Caco-2 (cell line): Measurements from ENCODE around the gene GJC1. TPM values are rescaled to one million over a fixed set of nuclear protein-coding genes. Genes with fewer than 3 reads are reported as not detected.

Experiments
- BruUV-seq: library from RNA; stranded (reverse); fragments of 400-500 nt; replicated peaks from 2 replicates; lab custom pipeline; 2021; lab: Mats Ljungman, UMichigan
- CTCF ChIA-PET: fragments of 300-600 bp; sonication (Branson Sonifier 250); formaldehyde crosslinking; loops from one replicate; lab custom pipeline; 2022; ENCODE audit warnings: antibody characterized with exemption; lab: Charles Lee
- POLR2A ChIA-PET: fragments of 300-600 bp; sonication (Branson Sonifier 250); formaldehyde crosslinking; loops from one replicate; lab custom pipeline; 2022; ENCODE audit warnings: antibody characterized with exemption; lab: Charles Lee
- DNase-seq, 2 experiments: peaks; one replicate each; pipeline versions ENCODE4 v3.0.0 to v3.0.0-alpha.2; 2020 to 2022
- H3K27me3 ChIP-seq: replicated peaks from 2 replicates; pipeline ENCODE4 v1.6.0; 2011; ENCODE audit warnings: low read length; ENCODE audit not compliant: control insufficient read depth, insufficient read depth
- H3K36me3 ChIP-seq: 2 replicates; pipeline ENCODE4 v1.5.1; 2011; ENCODE audit warnings: low read length; ENCODE audit not compliant: control insufficient read depth, insufficient read depth
- H3K4me1 ChIP-seq: fragments of 250-450 bp; sonication (Bioruptor Pico); 2 replicates; pipeline ENCODE4 v1.5.1; 2020; ENCODE audit warnings: mild to moderate bottlenecking
- H3K4me3 ChIP-seq: 2 replicates; pipeline ENCODE4 v1.5.1; 2011; ENCODE audit warnings: low read depth, mild to moderate bottlenecking, control low read depth, low read length
- H3K9me3 ChIP-seq: fragments of 250-450 bp; sonication (Bioruptor Pico); 2 replicates; pipeline ENCODE4 v1.5.1; 2020; ENCODE audit warnings: mild to moderate bottlenecking, moderate library complexity
- H3K27ac Mint-ChIP-seq: one replicate; pipeline ENCODE4 v1.8.0; 2022; ENCODE audit warnings: mixed read lengths; ENCODE audit not compliant: unreplicated experiment
- H3K27me3 Mint-ChIP-seq: one replicate; pipeline ENCODE4 v1.8.0; 2022; ENCODE audit warnings: mixed read lengths; ENCODE audit not compliant: insufficient read depth, unreplicated experiment
- H3K36me3 Mint-ChIP-seq: one replicate; pipeline ENCODE4 v1.8.0; 2022; ENCODE audit warnings: mild to moderate bottlenecking, mixed read lengths; ENCODE audit not compliant: insufficient read depth, unreplicated experiment
- H3K4me1 Mint-ChIP-seq: one replicate; pipeline ENCODE4 v1.8.0; 2022; ENCODE audit warnings: low read depth, mixed read lengths; ENCODE audit not compliant: unreplicated experiment
- H3K4me3 Mint-ChIP-seq: one replicate; pipeline ENCODE4 v1.8.0; 2022; ENCODE audit warnings: mild to moderate bottlenecking, moderate library complexity, mixed read lengths; ENCODE audit not compliant: unreplicated experiment
- H3K9me3 Mint-ChIP-seq: one replicate; pipeline ENCODE4 v1.8.0; 2022; ENCODE audit warnings: mixed read lengths; ENCODE audit not compliant: unreplicated experiment
- intact Hi-C: fragments of 100-400 bp; cut with micrococcal nuclease; formaldehyde crosslinking; loops from one replicate; pipeline ENCODE4 v1.10.0; 2022; ENCODE audit not compliant: unreplicated experiment
- total RNA-seq: library from RNA; stranded (reverse); gene quantifications from 2 replicates; pipeline ENCODE4 v1.2.3, GENCODE V29; 2022
- TF ChIP-seq, protein P1 (sequence below), 2 experiments: fragments of 200-600 bp in 1 of 2; IDR thresholded peaks; 1 replicate in 1 of 2; 2 replicates in 1 of 2; pipeline versions ENCODE4 v1.5.1 to v1.8.0; 2011 to 2022; ENCODE audit warnings: antibody characterized with exemption in 1 of 2, control low read depth in 1 of 2, inconsistent platforms in 1 of 2, low read depth in 1 of 2, low read length in 1 of 2, mild to moderate bottlenecking in 1 of 2, moderate library complexity in 1 of 2; ENCODE audit not compliant: insufficient read depth in 1 of 2, severe bottlenecking in 1 of 2, unreplicated experiment in 1 of 2

GJC1 gene
- total RNA-seq, 1 experiment from 2014 or later, result 33.5 TPM

DNA sequence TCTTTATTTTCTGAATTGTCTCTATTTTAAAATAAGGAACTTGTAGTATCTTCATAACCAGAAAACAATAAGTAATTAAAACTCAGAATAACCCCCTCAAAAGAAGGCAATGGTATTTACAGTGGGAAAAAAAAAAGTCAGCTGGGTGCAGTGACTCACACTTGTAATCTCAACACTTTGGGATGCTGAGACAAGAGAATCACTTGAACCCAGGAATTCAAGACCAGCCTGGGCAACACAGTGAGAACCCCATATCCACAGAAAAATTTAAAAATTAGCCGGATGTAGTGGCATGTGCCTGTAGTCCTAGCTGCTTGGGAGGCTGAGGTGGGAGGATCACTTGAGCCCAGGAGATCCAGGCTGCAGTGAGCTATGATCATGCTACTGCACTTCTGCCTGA is 37.8 kb downstream of the GJC1 start:
- Mint-ChIP-seq H3K4me3 (no peak overlapping the region), H3K27me3 (peaks cover 5% of the 10 kb centered on the region), H3K4me1 (no peaks in the 10 kb centered on the region), H3K36me3 (no peaks in the 10 kb centered on the region), H3K27ac (no peak overlapping the region), H3K9me3 (no peaks in the 10 kb centered on the region)
- TF ChIP-seq, protein P1, sequence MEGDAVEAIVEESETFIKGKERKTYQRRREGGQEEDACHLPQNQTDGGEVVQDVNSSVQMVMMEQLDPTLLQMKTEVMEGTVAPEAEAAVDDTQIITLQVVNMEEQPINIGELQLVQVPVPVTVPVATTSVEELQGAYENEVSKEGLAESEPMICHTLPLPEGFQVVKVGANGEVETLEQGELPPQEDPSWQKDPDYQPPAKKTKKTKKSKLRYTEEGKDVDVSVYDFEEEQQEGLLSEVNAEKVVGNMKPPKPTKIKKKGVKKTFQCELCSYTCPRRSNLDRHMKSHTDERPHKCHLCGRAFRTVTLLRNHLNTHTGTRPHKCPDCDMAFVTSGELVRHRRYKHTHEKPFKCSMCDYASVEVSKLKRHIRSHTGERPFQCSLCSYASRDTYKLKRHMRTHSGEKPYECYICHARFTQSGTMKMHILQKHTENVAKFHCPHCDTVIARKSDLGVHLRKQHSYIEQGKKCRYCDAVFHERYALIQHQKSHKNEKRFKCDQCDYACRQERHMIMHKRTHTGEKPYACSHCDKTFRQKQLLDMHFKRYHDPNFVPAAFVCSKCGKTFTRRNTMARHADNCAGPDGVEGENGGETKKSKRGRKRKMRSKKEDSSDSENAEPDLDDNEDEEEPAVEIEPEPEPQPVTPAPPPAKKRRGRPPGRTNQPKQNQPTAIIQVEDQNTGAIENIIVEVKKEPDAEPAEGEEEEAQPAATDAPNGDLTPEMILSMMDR (IDR thresholded peaks at IDR 0.05; ENCODE audit: insufficient read depth in 1 of 2, low read depth in 1 of 2, low read length in 1 of 2, severe bottlenecking in 1 of 2, unreplicated experiment in 1 of 2), result no peak
- no peaks in the 10 kb centered on the region for H3K36me3 ChIP-seq
- no peaks in the 10 kb centered on the region for H3K27me3 ChIP-seq
- BruUV-seq, result no TSS peak
- CTCF ChIA-PET, result interaction anchor here (0.6 kb wide), 1 partner anchor 12 kb away, joined by 3 read pairs; no protein-coding TSS in a partner anchor
- no peaks in the 10 kb centered on the region for H3K4me1 ChIP-seq
- no peak overlapping the region for H3K4me3 ChIP-seq
- intact Hi-C loops, result no loop called here
- no peaks in the 10 kb centered on the region for H3K9me3 ChIP-seq
- POLR2A ChIA-PET, result no interaction called here
- DNase-seq, result no peak

GRCh38 chr17:44788139-44788538 is 41.9 kb downstream of the GJC1 start:
- H3K4me3 Mint-ChIP-seq, result no peak overlapping the region
- CTCF ChIA-PET, result no interaction called here
- TF ChIP-seq, protein P1 (IDR thresholded peaks at IDR 0.05; ENCODE audit: insufficient read depth in 1 of 2, low read depth in 1 of 2, low read length in 1 of 2, severe bottlenecking in 1 of 2, unreplicated experiment in 1 of 2), result no peak

GRCh38 chr17:44787271-44787940 is 42.7 kb downstream of the GJC1 start:
- Mint-ChIP-seq H3K27me3 (peaks cover 6% of the 10 kb centered on the region), H3K9me3 (no peaks in the 10 kb centered on the region), H3K4me1 (no peaks in the 10 kb centered on the region), H3K4me3 (no peak overlapping the region), H3K27ac (no peak overlapping the region), H3K36me3 (no peaks in the 10 kb centered on the region)
- intact Hi-C loops, result no loop called here
- CTCF ChIA-PET, result no interaction called here
- no peak for DNase-seq
- Histone ChIP-seq H3K27me3 (no peaks in the 10 kb centered on the region), H3K9me3 (no peaks in the 10 kb centered on the region), H3K4me1 (no peaks in the 10 kb centered on the region), H3K36me3 (no peaks in the 10 kb centered on the region), H3K4me3 (no peak overlapping the region)
- TF ChIP-seq, protein P1 (IDR thresholded peaks at IDR 0.05; ENCODE audit: insufficient read depth in 1 of 2, low read depth in 1 of 2, low read length in 1 of 2, severe bottlenecking in 1 of 2, unreplicated experiment in 1 of 2), result no peak
- no TSS peak for BruUV-seq
- POLR2A ChIA-PET, result no interaction called here

More at GRCh38 chr17:44788139-44788538, 41.9 kb downstream of the GJC1 start:
- Mint-ChIP-seq H3K9me3 (no peaks in the 10 kb centered on the region), H3K27ac (no peak overlapping the region), H3K36me3 (no peaks in the 10 kb centered on the region), H3K4me1 (no peaks in the 10 kb centered on the region), H3K27me3 (peaks cover 6% of the 10 kb centered on the region)
- no TSS peak for BruUV-seq
- no peaks in the 10 kb centered on the region for H3K36me3 ChIP-seq
- H3K9me3 ChIP-seq, result no peaks in the 10 kb centered on the region
- no peaks in the 10 kb centered on the region for H3K27me3 ChIP-seq
- intact Hi-C loops, result no loop called here
- DNase-seq, result no peak
- POLR2A ChIA-PET, result no interaction called here
- no peaks in the 10 kb centered on the region for H3K4me1 ChIP-seq
- H3K4me3 ChIP-seq, result no peak overlapping the region
